Large intestine (tissue), 3 donors: ENCODE results near the gene GALNT8. TPM values are rescaled to one million over a fixed set of nuclear protein-coding genes. Genes with fewer than 3 reads are reported as not detected.

Source experiments
- DNase-seq, 2 donors: peaks; one replicate each; pipeline versions ENCODE4 v3.0.0 to v3.0.0-alpha.2; 2013
- H3K27ac ChIP-seq: one replicate; pipeline ENCODE4 v1.5.1; 2013; ENCODE audit warnings: low read length
- H3K27me3 ChIP-seq: 2 replicates; pipeline ENCODE4 v1.6.1; 2013; ENCODE audit warnings: low read length; ENCODE audit not compliant: control insufficient read depth, insufficient read depth
- H3K36me3 ChIP-seq: 2 replicates; pipeline ENCODE4 v1.6.1; 2013; ENCODE audit warnings: low read length; ENCODE audit not compliant: control insufficient read depth, insufficient read depth
- H3K4me1 ChIP-seq: one replicate; pipeline ENCODE4 v1.6.1; 2013; ENCODE audit warnings: low read length; ENCODE audit not compliant: control insufficient read depth, insufficient read depth
- H3K4me3 ChIP-seq: one replicate; pipeline ENCODE4 v1.5.1; 2013; ENCODE audit warnings: low read length
- H3K9me3 ChIP-seq: one replicate; pipeline ENCODE4 v1.6.1; 2013; ENCODE audit warnings: mild to moderate bottlenecking, low read depth, low read length, moderate library complexity; ENCODE audit not compliant: control insufficient read depth
- WGBS: methylation state at CpG from one replicate; pipeline ENCODE4 v1.1.5; 2013; ENCODE audit warnings: low lambda C conversion rate; ENCODE audit not compliant: insufficient coverage; 5-methylcytosine and 5-hydroxymethylcytosine counted together
- polyA plus RNA-seq: library from polyadenylated mRNA; unstranded; fragments of 120-200 nt; gene quantifications from one replicate; pipeline ENCODE4 v1.2.1, GENCODE V29; 2013

Gene GALNT8
- polyA plus RNA-seq, 1 donor = 19.5 TPM

GRCh38 chr12:4810219-4810671 is 90.0 kb downstream of the GALNT8 start:
- H3K27me3 ChIP-seq = peaks cover 52% of the 10 kb centered on the region
- H3K4me1 ChIP-seq = no peaks in the 10 kb centered on the region
- H3K36me3 ChIP-seq = no peaks in the 10 kb centered on the region
- WGBS = no CpG with 5 or more reads among the region's 34 CpGs
- H3K27ac ChIP-seq = no peak overlapping the region
- H3K9me3 ChIP-seq = peaks cover 4% of the 10 kb centered on the region
- H3K4me3 ChIP-seq = peak overlapping the region; percentile 47
- no peak for DNase-seq

DNA sequence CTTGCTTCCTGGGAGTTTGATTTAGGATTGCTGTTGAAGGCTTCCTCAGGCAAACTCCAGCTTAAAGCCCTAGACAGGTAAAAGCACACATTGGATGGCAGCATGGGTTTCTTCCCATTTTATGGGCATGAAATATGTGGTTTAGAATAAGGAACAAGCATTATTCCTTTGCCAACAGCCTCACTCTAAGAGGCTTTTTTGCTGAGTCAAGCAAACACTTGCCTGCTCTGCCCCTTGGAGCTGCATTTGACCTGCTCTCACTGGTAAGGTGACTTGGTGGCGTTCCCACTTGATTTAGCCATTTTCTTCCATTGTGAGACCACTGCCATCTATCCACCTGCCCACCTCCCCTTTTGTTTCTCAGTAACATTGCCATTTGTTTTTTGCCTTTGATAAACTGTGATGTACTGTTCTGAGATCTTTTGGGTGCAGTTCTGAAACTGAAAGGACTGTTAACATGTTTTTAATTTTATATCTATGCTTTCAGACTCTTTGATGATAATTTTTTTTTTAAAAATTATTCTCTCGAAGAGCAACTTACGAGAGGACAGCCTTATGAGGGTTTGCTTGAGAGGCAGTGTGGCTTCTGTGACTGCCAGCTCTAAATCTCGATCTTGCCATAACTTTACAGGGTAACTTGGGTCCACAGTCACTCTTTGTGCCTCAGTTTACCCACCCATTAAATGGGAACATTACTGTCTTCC is 92.6 kb downstream of the GALNT8 start:
- DNase-seq = no peak
- Histone ChIP-seq H3K36me3 (no peaks in the 10 kb centered on the region), H3K4me3 (no peak overlapping the region), H3K4me1 (no peaks in the 10 kb centered on the region), H3K27me3 (peaks cover 48% of the 10 kb centered on the region), H3K9me3 (peaks cover 4% of the 10 kb centered on the region), H3K27ac (no peak overlapping the region)
- 90% methylated on average over 2 of the region's 4 CpGs for WGBS

DNA sequence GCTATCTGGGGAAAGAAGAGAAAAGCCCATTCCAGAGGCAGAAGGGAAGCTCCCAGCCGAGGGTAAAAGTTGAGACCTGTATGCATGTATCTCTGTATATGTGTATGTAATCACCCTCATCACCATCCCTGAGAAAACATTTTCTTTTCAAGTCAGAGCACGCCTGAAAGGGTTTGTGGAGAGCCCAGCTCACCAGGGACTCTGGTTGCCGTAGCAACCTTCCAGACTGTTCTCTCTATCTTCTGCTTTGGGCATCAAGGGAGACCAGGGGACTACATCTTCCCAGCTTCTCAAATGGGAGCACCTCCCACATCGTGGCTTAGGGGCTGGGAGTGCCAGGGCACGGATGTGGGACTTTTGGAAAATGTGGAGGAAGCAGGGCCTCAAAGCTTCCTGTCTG is 93.5 kb downstream of the GALNT8 start:
- peaks cover 39% of the 10 kb centered on the region for H3K27me3 ChIP-seq
- DNase-seq = no peak
- H3K9me3 ChIP-seq = peaks cover 4% of the 10 kb centered on the region

GRCh38 chr12:4814485-4814884 is 94.3 kb downstream of the GALNT8 start:
- Histone ChIP-seq H3K36me3 (no peaks in the 10 kb centered on the region), H3K27me3 (peaks cover 34% of the 10 kb centered on the region), H3K27ac (no peak overlapping the region), H3K4me1 (no peaks in the 10 kb centered on the region), H3K4me3 (no peak overlapping the region), H3K9me3 (peaks cover 4% of the 10 kb centered on the region)
- DNase-seq = no peak
- WGBS = no CpG with 5 or more reads among the region's 9 CpGs

More for the DNA sequence above, 93.5 kb downstream of the GALNT8 start:
- Histone ChIP-seq H3K27ac (no peak overlapping the region), H3K36me3 (no peaks in the 10 kb centered on the region), H3K4me1 (no peaks in the 10 kb centered on the region), H3K4me3 (no peak overlapping the region)
- no CpG with 5 or more reads among the region's 5 CpGs for WGBS

GRCh38 chr12:4816744-4817525 is 96.7 kb downstream of the GALNT8 start:
- Histone ChIP-seq H3K4me1 (no peaks in the 10 kb centered on the region), H3K27me3 (peaks cover 14% of the 10 kb centered on the region), H3K27ac (no peak overlapping the region), H3K36me3 (no peaks in the 10 kb centered on the region), H3K9me3 (no peaks in the 10 kb centered on the region), H3K4me3 (no peak overlapping the region)
- WGBS = no CpG with 5 or more reads among the region's 8 CpGs
- no peak for DNase-seq

- no peak overlapping the region for H3K4me3 ChIP-seq
- no peaks in the 10 kb centered on the region for H3K4me1 ChIP-seq
- H3K27me3 ChIP-seq = peaks cover 14% of the 10 kb centered on the region
- no peak overlapping the region for H3K27ac ChIP-seq
- H3K36me3 ChIP-seq = no peaks in the 10 kb centered on the region
- no peak for DNase-seq
- H3K9me3 ChIP-seq = no peaks in the 10 kb centered on the region
- no CpG with 5 or more reads among the region's 8 CpGs for WGBS
These were observed 97.7 kb downstream of the GALNT8 start for GRCh38 chr12:4817880-4818279.

DNA sequence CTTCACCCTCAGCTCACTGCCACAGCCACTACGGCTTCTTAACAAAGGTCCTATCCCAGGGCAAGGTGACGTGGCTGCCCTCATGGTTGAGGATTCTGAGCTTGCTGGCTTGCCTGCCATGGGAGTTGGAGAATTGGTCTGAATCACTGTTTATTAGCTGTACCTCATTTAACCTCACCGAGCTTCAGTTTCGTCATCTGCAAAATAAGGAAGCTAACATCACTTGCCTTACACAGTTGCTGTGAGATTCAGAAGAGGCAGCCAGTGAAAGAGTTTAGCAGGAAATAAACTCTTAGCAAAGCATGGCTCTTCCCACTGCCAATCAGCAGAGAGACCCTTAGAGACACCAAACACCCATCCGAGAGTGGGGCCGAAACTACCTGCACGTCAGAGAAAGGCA is 99.5 kb downstream of the GALNT8 start:
- Histone ChIP-seq H3K4me3 (no peak overlapping the region), H3K4me1 (no peaks in the 10 kb centered on the region), H3K27ac (no peak overlapping the region), H3K27me3 (peaks cover 7% of the 10 kb centered on the region), H3K9me3 (no peaks in the 10 kb centered on the region), H3K36me3 (no peaks in the 10 kb centered on the region)
- no peak for DNase-seq
- WGBS = no CpG with 5 or more reads among the region's 7 CpGs

- Histone ChIP-seq H3K36me3 (no peaks in the 10 kb centered on the region), H3K27me3 (no peaks in the 10 kb centered on the region), H3K4me1 (no peaks in the 10 kb centered on the region), H3K4me3 (no peak overlapping the region), H3K27ac (no peak overlapping the region), H3K9me3 (no peaks in the 10 kb centered on the region)
- 20% methylated on average over 2 of the region's 9 CpGs for WGBS
- no peak for DNase-seq
These were observed 100.8 kb downstream of the GALNT8 start for GRCh38 chr12:4820971-4821370.

Other genes starting within 250 kb of the GALNT8 start
- gene RAD51AP1, start 181.5 kb upstream of the GALNT8 start, polyA plus RNA-seq = 16.0 TPM
- 59.6 TPM for gene DYRK4, start 158.2 kb upstream of the GALNT8 start, polyA plus RNA-seq
- 2.4 TPM for gene AKAP3, start 71.3 kb upstream of the GALNT8 start, polyA plus RNA-seq
- gene NDUFA9, start 71.3 kb upstream of the GALNT8 start, polyA plus RNA-seq = 70.8 TPM
- 1.3 TPM for gene KCNA1, start 189.5 kb downstream of the GALNT8 start, polyA plus RNA-seq